Subcutaneous abdominal adipose tissue (tissue), 5 donors: ENCODE measurements around the gene MAPKAP1.

Experiments
- H3K27ac ChIP-seq: one replicate; pipeline ENCODE4 v1.7.0; 2013; ENCODE audit warnings: low read depth, mild to moderate bottlenecking, inconsistent platforms, low read length, moderate library complexity
- H3K27me3 ChIP-seq, 5 donors: one replicate each; pipeline ENCODE4 v1.7.0; 2013; ENCODE audit warnings: low read length in 5 of 5, inconsistent platforms in 1 of 5; ENCODE audit not compliant: control insufficient read depth in 5 of 5, insufficient read depth in 4 of 5
- H3K36me3 ChIP-seq, 5 donors: one replicate each; pipeline ENCODE4 v1.7.0; 2013; ENCODE audit warnings: low read length in 5 of 5; ENCODE audit not compliant: control insufficient read depth in 5 of 5, insufficient read depth in 5 of 5
- H3K4me1 ChIP-seq, 5 donors: one replicate each; pipeline ENCODE4 v1.7.0; 2013; ENCODE audit warnings: low read length in 5 of 5, mild to moderate bottlenecking in 3 of 5, moderate library complexity in 1 of 5; ENCODE audit not compliant: control insufficient read depth in 5 of 5, insufficient read depth in 5 of 5
- H3K4me3 ChIP-seq, 5 donors: one replicate each; pipeline ENCODE4 v1.7.0; 2013; ENCODE audit warnings: low read length in 5 of 5, low read depth in 1 of 5
- H3K9ac ChIP-seq, 5 donors: one replicate each; pipeline ENCODE4 v1.7.0; 2013; ENCODE audit warnings: low read length in 5 of 5, mild to moderate bottlenecking in 4 of 5, moderate library complexity in 3 of 5
- H3K9me3 ChIP-seq, 5 donors: one replicate each; pipeline ENCODE4 v1.7.0; 2013; ENCODE audit warnings: low read length in 5 of 5; ENCODE audit not compliant: control insufficient read depth in 5 of 5
- donor health status: healthy.
- donor health status: healthy.
- donor health status: healthy.
- donor health status: healthy.
- donor health status: healthy.

Gene MAPKAP1

DNA sequence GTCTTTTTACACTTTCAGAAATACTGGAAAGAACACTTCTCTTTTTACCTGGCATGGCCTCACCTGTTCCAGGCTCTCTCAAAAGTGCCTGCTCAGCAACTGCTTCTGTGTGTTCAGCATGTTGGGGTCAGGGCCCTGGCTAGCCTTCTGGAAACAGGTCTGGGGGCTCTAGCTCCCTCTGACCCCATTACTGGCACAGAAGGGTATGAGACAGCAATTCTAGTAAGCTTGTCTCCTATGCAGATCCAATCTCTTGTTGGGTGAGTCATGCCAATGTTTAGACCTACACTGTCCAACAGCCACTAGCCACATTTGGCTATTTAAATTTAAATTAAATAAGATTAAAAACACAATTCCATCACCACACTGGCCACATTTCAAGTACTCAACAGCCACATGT is 80.8 kb downstream of the MAPKAP1 start:
- Histone ChIP-seq H3K9me3 (no peaks in the 10 kb centered on the region), H3K9ac (no peak overlapping the region), H3K4me1 (no peaks in the 10 kb centered on the region), H3K36me3 (no peaks in the 10 kb centered on the region), H3K27ac (no peak overlapping the region), H3K4me3 (no peak overlapping the region), H3K27me3 (no peaks in the 10 kb centered on the region)

DNA sequence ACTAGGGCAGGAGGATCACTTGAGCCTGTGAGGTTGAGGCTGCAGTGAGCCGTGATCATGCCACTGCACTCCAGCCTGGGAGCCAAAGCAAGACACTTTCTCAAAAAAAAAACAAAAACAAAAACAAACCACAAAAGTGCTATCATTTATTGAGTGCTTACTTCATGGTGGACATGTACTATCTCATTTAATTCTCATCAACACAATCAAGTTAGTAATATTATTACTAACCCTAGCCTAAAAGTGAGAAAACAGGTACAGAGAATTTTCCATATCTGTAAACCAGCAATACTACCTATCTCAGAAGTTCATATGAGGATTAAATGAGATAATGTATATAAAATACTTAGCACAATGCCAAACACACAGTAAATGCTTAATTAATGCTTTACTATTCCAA is 85.8 kb downstream of the MAPKAP1 start:
- H3K27ac ChIP-seq: no peak overlapping the region
- no peaks in the 10 kb centered on the region for H3K36me3 ChIP-seq
- H3K4me1 ChIP-seq: peaks cover 0 to 6% (median 2%) of the 10 kb centered on the region in 5 donors
- H3K4me3 ChIP-seq: no peak overlapping the region
- H3K9ac ChIP-seq: no peak overlapping the region
- H3K9me3 ChIP-seq: no peaks in the 10 kb centered on the region
- H3K27me3 ChIP-seq: no peaks in the 10 kb centered on the region

DNA sequence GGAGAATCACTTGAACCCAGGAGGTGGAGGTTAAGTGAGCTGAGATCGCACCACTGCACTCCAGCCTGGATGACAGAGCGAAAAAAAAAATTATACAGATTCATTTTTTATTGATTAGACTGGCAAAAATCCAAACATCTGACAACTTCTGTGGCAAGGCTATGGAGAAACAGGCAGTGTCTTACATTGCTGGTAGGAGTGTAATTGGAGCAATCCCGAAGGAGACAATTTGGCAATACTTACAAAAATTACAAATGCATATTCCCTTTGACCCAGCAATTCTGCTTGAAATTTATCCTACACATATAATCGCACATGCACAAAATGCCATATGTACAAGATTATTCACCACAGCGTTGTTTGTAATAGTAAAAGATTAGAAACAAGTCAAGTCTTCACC is 86.8 kb downstream of the MAPKAP1 start:
- Histone ChIP-seq H3K4me3 (no peak overlapping the region), H3K27ac (no peak overlapping the region), H3K9me3 (no peaks in the 10 kb centered on the region), H3K9ac (no peak overlapping the region), H3K4me1 (peaks cover 0 to 6% (median 2%) of the 10 kb centered on the region in 5 donors), H3K27me3 (no peaks in the 10 kb centered on the region), H3K36me3 (no peaks in the 10 kb centered on the region)

DNA sequence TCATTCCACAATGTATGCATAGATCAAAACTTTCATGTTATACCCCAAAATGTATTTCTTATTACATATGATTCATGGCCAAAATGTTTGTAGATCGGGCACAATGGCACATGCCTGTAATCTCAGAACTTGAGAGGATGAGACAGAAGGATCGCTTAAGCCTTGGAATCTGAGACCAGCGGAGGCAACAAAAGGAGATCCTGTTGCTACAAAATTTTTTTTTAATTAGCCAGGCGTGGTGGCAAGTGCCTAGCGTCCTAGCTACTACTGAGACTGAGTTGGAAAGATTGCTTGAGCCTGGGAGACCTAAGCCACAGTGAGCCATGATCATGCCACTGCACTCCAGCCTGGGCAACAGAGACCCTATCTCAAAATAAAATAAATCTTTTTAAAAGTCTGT is 89.9 kb downstream of the MAPKAP1 start:
- Histone ChIP-seq H3K27me3 (no peaks in the 10 kb centered on the region), H3K36me3 (no peaks in the 10 kb centered on the region), H3K4me1 (peaks cover 0 to 7% (median 6%) of the 10 kb centered on the region in 5 donors), H3K9me3 (no peaks in the 10 kb centered on the region), H3K4me3 (no peak overlapping the region), H3K27ac (no peak overlapping the region), H3K9ac (no peak overlapping the region)

DNA sequence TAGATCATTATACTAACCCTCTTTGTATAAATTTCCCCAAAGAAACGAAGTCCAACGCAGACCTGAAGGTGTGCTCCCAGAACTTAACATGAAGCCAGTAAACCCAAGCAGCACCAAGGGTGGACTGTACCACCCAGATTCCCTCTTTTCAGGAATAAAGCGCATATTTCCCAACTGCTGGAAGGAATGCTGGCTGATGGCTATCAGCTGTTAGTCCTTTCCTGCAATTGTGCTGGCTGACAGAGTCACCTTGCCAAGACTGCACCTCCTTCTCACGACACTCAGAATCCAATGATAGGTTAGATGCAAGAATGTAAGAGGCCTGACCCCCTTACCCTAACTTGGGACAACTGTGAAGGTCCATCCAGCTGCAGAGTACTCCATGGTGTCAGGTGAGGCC is 93.9 kb downstream of the MAPKAP1 start:
- H3K4me1 ChIP-seq: peaks cover 0 to 14% (median 6%) of the 10 kb centered on the region in 5 donors
- no peaks in the 10 kb centered on the region for H3K27me3 ChIP-seq

DNA sequence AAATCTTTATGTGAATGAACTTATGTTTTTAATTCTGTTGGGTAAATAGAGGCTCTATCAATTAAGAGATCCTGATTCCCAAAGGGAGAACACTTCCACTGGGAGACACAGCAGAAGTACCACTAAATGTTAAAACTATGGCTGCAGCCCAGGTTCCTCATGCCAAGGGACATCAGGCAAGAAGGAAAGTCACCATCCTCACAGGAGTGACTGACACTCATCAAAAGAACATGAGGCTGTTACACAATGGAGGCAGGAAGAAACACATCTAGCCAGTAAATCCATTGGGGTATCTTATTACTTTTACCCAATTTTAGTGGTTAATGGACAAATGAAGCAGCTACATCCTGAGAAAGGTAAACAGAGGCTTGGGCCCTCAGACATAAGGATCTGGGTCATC is 94.4 kb downstream of the MAPKAP1 start:
- H3K9ac ChIP-seq: no peak overlapping the region
- no peak overlapping the region for H3K4me3 ChIP-seq
- peaks cover 0 to 15% (median 6%) of the 10 kb centered on the region in 5 donors for H3K4me1 ChIP-seq
- no peaks in the 10 kb centered on the region for H3K36me3 ChIP-seq
- no peaks in the 10 kb centered on the region for H3K27me3 ChIP-seq
- no peaks in the 10 kb centered on the region for H3K9me3 ChIP-seq
- no peak overlapping the region for H3K27ac ChIP-seq

More for the DNA sequence above, 93.9 kb downstream of the MAPKAP1 start:
- Histone ChIP-seq H3K9ac (no peak overlapping the region), H3K27ac (no peak overlapping the region), H3K36me3 (no peaks in the 10 kb centered on the region), H3K4me3 (no peak overlapping the region), H3K9me3 (no peaks in the 10 kb centered on the region)

DNA sequence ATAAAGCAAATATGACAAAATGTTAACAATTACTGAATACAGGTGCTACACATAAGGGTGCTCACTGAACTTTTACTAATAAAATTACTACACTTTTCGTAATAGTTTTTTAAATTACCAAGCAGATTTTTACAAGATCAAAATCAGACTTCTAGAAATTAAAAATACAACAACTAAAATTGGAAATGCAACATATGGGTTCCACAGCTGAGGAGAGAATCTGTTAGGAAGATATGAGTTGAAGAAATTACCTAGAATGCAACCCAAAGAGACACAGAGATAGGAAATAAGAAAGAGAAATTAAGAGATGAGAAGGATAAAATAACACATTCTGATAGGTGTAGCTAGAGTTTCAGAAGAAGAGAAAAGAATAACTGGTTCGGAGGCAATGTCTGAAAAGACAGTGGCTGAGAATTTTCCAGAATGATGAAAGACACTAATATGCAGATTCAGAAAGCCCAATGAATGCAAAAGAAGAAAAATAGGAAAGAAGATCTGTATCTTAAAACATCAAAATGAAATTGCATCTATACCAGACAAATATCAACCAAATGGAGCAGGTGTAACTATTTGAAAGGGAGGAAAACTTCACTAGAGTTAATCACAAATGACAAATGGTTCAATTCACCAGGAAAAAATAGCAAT is 95.8 kb downstream of the MAPKAP1 start:
- no peaks in the 10 kb centered on the region for H3K36me3 ChIP-seq
- H3K27me3 ChIP-seq: no peaks in the 10 kb centered on the region
- no peak overlapping the region for H3K4me3 ChIP-seq
- peaks cover 0 to 15% (median 6%) of the 10 kb centered on the region in 5 donors for H3K4me1 ChIP-seq
- H3K9ac ChIP-seq: no peak overlapping the region
- H3K9me3 ChIP-seq: no peaks in the 10 kb centered on the region
- no peak overlapping the region for H3K27ac ChIP-seq

DNA sequence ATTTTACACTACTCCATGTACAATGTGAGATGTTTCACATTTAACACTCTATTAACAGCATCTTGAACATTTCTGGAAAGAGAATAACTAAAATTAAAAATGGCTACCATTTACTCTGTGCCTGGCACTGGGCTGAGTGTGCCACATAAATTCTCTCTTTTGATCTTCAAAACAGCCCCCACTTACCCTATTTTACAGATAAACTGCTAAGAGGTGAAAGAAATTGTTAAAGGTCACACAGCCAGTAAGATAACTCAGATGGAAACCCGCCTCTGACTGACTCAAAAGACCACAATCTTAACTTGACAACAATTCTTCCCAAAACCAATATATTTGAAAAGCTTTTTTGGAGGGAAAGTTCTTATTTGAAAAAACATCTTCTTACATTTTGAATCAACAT is 97.3 kb downstream of the MAPKAP1 start:
- Histone ChIP-seq H3K9me3 (no peaks in the 10 kb centered on the region), H3K27me3 (no peaks in the 10 kb centered on the region), H3K4me3 (no peak overlapping the region), H3K36me3 (no peaks in the 10 kb centered on the region), H3K9ac (no peak overlapping the region), H3K4me1 (peaks cover 0 to 15% (median 6%) of the 10 kb centered on the region in 5 donors), H3K27ac (no peak overlapping the region)

DNA sequence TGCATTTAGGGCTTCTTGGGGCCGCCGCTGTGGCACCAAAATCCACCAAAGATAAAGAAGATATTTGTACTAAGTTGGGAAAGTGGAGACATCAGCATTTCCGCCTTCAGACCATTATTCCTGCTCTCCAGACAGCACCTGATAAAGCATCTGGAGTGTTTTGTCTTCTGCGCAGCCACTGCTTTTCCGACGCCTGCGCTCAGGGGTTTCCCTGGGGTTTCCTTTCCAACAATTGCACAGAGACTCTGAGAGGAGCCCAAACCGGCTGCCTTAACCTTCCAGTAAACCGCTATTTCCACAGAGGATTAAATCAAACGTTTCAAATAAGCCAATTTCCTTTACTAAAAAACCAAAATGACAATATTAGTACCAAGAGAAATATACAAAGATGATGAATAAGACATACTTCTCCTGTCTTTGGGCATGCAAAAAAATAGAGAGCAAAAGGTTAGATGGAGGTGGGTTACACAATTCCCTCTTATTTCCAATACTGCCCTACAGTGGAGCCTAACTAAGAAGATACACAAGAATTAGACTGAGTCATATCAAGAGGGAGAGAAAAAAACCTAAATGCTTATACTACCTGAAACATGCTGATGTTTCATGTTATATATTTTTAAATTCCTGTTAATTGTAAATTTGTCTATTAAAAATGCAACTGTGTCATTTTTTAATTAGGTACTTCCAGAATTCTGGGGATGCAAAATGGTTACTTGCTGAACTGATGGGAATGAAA is 98.4 kb downstream of the MAPKAP1 start:
- no peak overlapping the region for H3K4me3 ChIP-seq
- peaks cover 0 to 15% (median 6%) of the 10 kb centered on the region in 5 donors for H3K4me1 ChIP-seq
- no peaks in the 10 kb centered on the region for H3K9me3 ChIP-seq
- no peaks in the 10 kb centered on the region for H3K27me3 ChIP-seq
- H3K9ac ChIP-seq: no peak overlapping the region
- H3K27ac ChIP-seq: no peak overlapping the region
- no peaks in the 10 kb centered on the region for H3K36me3 ChIP-seq

DNA sequence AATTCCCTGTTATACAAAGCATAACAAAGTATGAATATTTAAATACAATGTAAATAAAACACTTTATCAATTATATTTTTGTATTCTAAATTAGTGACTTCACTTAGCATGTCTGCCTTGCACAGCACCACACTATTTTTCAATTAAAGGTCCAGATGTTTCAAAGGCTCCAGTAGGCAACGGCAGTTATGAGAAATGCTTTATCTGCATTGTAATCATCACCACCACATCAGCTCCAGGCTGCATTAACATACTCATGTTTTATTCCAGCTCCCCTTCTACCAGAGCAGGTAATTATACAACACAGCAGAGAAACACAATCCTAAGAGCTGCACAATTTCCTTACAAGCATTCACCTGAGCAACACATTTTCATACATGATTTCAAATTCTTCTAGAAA is 102.8 kb downstream of the MAPKAP1 start:
- H3K27me3 ChIP-seq: no peaks in the 10 kb centered on the region
- no peak overlapping the region for H3K4me3 ChIP-seq
- H3K4me1 ChIP-seq: peaks cover 0 to 8% (median 6%) of the 10 kb centered on the region in 5 donors
- H3K27ac ChIP-seq: no peak overlapping the region
- H3K36me3 ChIP-seq: no peaks in the 10 kb centered on the region
- no peak overlapping the region for H3K9ac ChIP-seq
- H3K9me3 ChIP-seq: no peaks in the 10 kb centered on the region
